ENCODE data around the gene ADD1. TPM values are rescaled to one million over a fixed set of nuclear protein-coding genes. Genes with fewer than 3 reads are reported as not detected.

Gene ADD1
- polyA plus RNA-seq, 1 experiment = 149 TPM

GRCh38 chr4:2888886-2889285, 45.2 kb downstream of the ADD1 start:
- ChIA-PET CTCF (interaction anchor here (0.6 to 1.0 kb wide), 2 partner anchors 14 to 125 kb away, joined by 3 read pairs; no protein-coding TSS in a partner anchor), POLR2A (no interaction called here)
- Histone ChIP-seq H3K27ac (ENCODE audit: low read depth, low read length) (no peak overlapping the region), H3K4me3 (ENCODE audit: low read depth, low read length) (no peak overlapping the region), H3K27me3 (ENCODE audit: control insufficient read depth, insufficient read depth, low read length) (no peaks in the 10 kb centered on the region), H3K9me3 (ENCODE audit: control insufficient read depth, insufficient read depth, low read length) (no peaks in the 10 kb centered on the region)
- DNase-seq (ENCODE audit: low read depth, low spot score) = no peak
- TF ChIP-seq CTCF (IDR thresholded peaks at IDR 0.05; ENCODE audit: low read depth, low read length) = no peak

- no peaks in the 10 kb centered on the region for H3K9me3 ChIP-seq (ENCODE audit: control insufficient read depth, insufficient read depth, low read length)
- no peaks in the 10 kb centered on the region for H3K27me3 ChIP-seq (ENCODE audit: control insufficient read depth, insufficient read depth, low read length)
- TF ChIP-seq CTCF (IDR thresholded peaks at IDR 0.05; ENCODE audit: low read depth, low read length) = no peak
- CTCF ChIA-PET = interaction anchor here (2.2 kb wide), 1 partner anchor 127 kb away, joined by 10 read pairs; no protein-coding TSS in a partner anchor
- peak overlapping the region; percentile 31 for H3K27ac ChIP-seq (ENCODE audit: low read depth, low read length)
- POLR2A ChIA-PET = no interaction called here
- H3K4me3 ChIP-seq (ENCODE audit: low read depth, low read length) = no peak overlapping the region
- no peak for DNase-seq (ENCODE audit: low read depth, low spot score)
These were observed 47.6 kb downstream of the ADD1 start for GRCh38 chr4:2891294-2891693.

- no peaks in the 10 kb centered on the region for H3K27me3 ChIP-seq (ENCODE audit: control insufficient read depth, insufficient read depth, low read length)
- no peak overlapping the region for H3K4me3 ChIP-seq (ENCODE audit: low read depth, low read length)
- no peak for DNase-seq (ENCODE audit: low read depth, low spot score)
- ChIA-PET CTCF (interaction anchor here (0.5 to 0.6 kb wide), 2 partner anchors 130 to 335 kb away, joined by 3 to 4 read pairs; no protein-coding TSS in a partner anchor), POLR2A (no interaction called here)
- H3K27ac ChIP-seq (ENCODE audit: low read depth, low read length) = no peak overlapping the region
- no peak for TF ChIP-seq CTCF (IDR thresholded peaks at IDR 0.05; ENCODE audit: low read depth, low read length)
- no peaks in the 10 kb centered on the region for H3K9me3 ChIP-seq (ENCODE audit: control insufficient read depth, insufficient read depth, low read length)
These were observed 50.1 kb downstream of the ADD1 start for GRCh38 chr4:2893772-2894171.

GRCh38 chr4:2898001-2898400, 54.4 kb downstream of the ADD1 start:
- Histone ChIP-seq H3K9me3 (ENCODE audit: control insufficient read depth, insufficient read depth, low read length) (no peaks in the 10 kb centered on the region), H3K27me3 (ENCODE audit: control insufficient read depth, insufficient read depth, low read length) (no peaks in the 10 kb centered on the region), H3K4me3 (ENCODE audit: low read depth, low read length) (no peak overlapping the region), H3K27ac (ENCODE audit: low read depth, low read length) (no peak overlapping the region)
- no peak for DNase-seq (ENCODE audit: low read depth, low spot score)
- ChIA-PET CTCF (no interaction called here), POLR2A (no interaction called here)
- TF ChIP-seq CTCF (IDR thresholded peaks at IDR 0.05; ENCODE audit: low read depth, low read length) = no peak

- DNase-seq (ENCODE audit: low read depth, low spot score) = no peak
- POLR2A ChIA-PET = no interaction called here
- H3K27me3 ChIP-seq (ENCODE audit: control insufficient read depth, insufficient read depth, low read length) = no peaks in the 10 kb centered on the region
- H3K4me3 ChIP-seq (ENCODE audit: low read depth, low read length) = no peak overlapping the region
- H3K27ac ChIP-seq (ENCODE audit: low read depth, low read length) = no peak overlapping the region
- no peak for TF ChIP-seq CTCF (IDR thresholded peaks at IDR 0.05; ENCODE audit: low read depth, low read length)
- CTCF ChIA-PET = no interaction called here
- H3K9me3 ChIP-seq (ENCODE audit: control insufficient read depth, insufficient read depth, low read length) = no peaks in the 10 kb centered on the region
These were observed 57.1 kb downstream of the ADD1 start for GRCh38 chr4:2900741-2901140.
